Measurements from ENCODE around the gene TICAM1.

The TICAM1 gene

DNA sequence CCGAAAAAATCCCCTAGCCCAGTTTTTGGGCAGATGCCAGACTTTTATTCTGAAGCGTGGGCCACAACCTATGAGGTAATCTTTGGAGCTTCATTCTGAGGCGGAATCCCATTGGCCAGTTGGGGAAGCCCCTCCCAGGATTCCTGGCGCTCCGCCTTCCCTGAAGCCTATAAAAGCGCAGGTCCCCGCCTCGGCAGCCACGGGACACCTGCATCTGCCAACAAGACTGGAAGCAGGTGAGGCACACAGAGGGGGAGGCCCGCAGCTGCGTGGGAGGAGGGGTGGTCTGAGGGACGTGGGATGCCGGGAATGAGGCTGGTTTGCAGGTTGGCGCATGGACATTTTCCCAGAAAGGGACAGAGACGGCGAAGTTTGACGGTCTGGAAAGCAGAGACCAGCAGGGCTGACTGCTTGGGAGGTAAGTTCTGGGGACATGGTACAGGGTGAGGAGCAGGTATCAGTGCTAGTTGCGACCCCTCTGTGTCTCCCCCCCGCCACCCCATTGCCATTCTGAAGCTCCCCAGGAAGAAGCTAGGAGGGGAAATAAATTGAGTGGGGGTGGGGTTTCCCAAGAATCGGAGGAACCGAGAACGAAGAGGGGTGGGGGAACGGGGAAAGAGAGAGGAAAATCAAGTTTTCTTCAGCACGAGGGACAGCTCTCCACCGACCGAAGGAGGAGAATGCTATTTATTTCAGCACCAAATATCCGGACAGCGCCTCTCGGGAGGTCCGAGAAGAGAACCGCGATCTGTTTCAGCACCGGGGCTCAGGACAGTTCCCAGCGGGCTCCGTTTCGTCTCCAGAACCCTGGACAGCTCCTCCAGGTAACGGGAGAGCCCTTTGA is 62.4 kb downstream of the TICAM1 start:
- peak; percentile 96 for DNase-seq

All from COR-L47 (cell line).